ENCODE data around the gene SIGLEC14.
A peak's percentile ranks its signal among the peaks of the same experiment; 100 is the strongest.

SIGLEC14 gene

GRCh38 chr19:51614789-51615188 lies 31.8 kb downstream of the SIGLEC14 start:
- FAIRE-seq: no peak

- FAIRE-seq: no peak
Observed at GRCh38 chr19:51610576-51610975, 36.0 kb downstream of the SIGLEC14 start.

GRCh38 chr19:51607920-51608562 lies 38.6 kb downstream of the SIGLEC14 start:
- FAIRE-seq: no peak

GRCh38 chr19:51607077-51607476 lies 39.5 kb downstream of the SIGLEC14 start:
- no peak for FAIRE-seq

- FAIRE-seq: no peak
Observed at GRCh38 chr19:51602189-51602854, 44.3 kb downstream of the SIGLEC14 start.

GRCh38 chr19:51600940-51601580 lies 45.6 kb downstream of the SIGLEC14 start:
- FAIRE-seq: no peak

- FAIRE-seq: no peak
Observed at GRCh38 chr19:51599084-51599483, 47.5 kb downstream of the SIGLEC14 start.

GRCh38 chr19:51598159-51598915 lies 48.3 kb downstream of the SIGLEC14 start:
- no peak for FAIRE-seq

GRCh38 chr19:51595190-51596175 lies 51.1 kb downstream of the SIGLEC14 start:
- FAIRE-seq: no peak

GRCh38 chr19:51594774-51595109 lies 51.9 kb downstream of the SIGLEC14 start:
- no peak for FAIRE-seq

- peak; percentile 92 for FAIRE-seq
Observed at GRCh38 chr19:51593969-51594773, 52.5 kb downstream of the SIGLEC14 start.

- no peak for FAIRE-seq
Observed at GRCh38 chr19:51593138-51593890, 53.3 kb downstream of the SIGLEC14 start.

Data from endometrium (tissue), 2 donors.